HEK293 (cell line): ENCODE measurements around the gene PDHX.

Source experiments
- ZNF658 ChIP-seq: fragments of 450-650 bp; formaldehyde crosslinking; IDR thresholded peaks from 2 replicates; pipeline ENCODE4; 2016; ENCODE audit warnings: missing biosample characterization, missing genetic modification characterization
- ZNF830 ChIP-seq: fragments of 450-650 bp; IDR thresholded peaks from 2 replicates; pipeline ENCODE4 v1.5.0; 2018; ENCODE audit warnings: missing biosample characterization, missing genetic modification characterization, low read depth, mild to moderate bottlenecking, moderate library complexity

DNA sequence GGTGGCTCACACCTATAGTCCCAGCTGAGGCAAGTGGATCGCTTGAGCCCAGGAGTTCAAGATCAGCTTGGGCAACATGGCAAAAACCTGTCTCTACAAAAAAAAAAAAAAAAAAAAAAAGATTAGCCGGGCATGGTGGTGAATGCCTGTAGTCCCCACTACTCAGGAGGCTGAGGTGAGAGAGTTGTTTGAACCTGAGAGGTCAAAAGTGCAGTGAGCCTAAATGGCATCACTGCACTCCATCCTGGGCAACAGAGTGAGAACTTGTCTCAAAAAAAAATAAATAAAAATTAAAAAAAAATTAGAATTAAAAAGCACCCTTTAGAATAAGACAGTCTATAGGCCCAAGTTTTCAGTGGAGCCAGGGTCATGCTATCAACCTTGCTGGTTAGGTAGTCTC lies 95.5 kb downstream of the PDHX start:
- no peak for TF ChIP-seq ZNF658 (tag by site-specific recombination)
- TF ChIP-seq ZNF830 (tag by site-specific recombination) = no peak
